Upper lobe of left lung (tissue), 4 donors: ENCODE data around the gene PDSS1.

Experiments used
- CTCF ChIP-seq, 6 experiments: fragments of 450-650 bp in 4 of 6; fragments of 200-600 bp in 2 of 6; sonication (generic) in 2 of 6; IDR thresholded peaks; one replicate each; pipeline ENCODE4 v1.5.1; 2016 to 2019; ENCODE audit warnings: antibody characterized with exemption in 6 of 6
- EP300 ChIP-seq, 4 donors: sonication (generic); formaldehyde crosslinking; IDR thresholded peaks; one replicate each; pipeline ENCODE4 v1.5.1; 2017; ENCODE audit warnings: antibody characterized with exemption in 4 of 4, control low read depth in 2 of 4
- POLR2AphosphoS5 ChIP-seq, 2 donors: sonication (generic); formaldehyde crosslinking; IDR thresholded peaks; one replicate each; pipeline ENCODE4 v1.5.1; 2017; ENCODE audit warnings: antibody characterized with exemption in 2 of 2

- TF ChIP-seq CTCF (IDR thresholded peaks at IDR 0.05) (no peak), EP300 (IDR thresholded peaks at IDR 0.05) (no peak), POLR2AphosphoS5 (IDR thresholded peaks at IDR 0.05) (no peak)
These were observed 5.6 kb downstream of the PDSS1 start for GRCh38 chr10:26703096-26703495.
